ENCODE measurements around the gene MRPL40. TPM values are rescaled to one million over a fixed set of nuclear protein-coding genes. Genes with fewer than 3 reads are reported as not detected.

The MRPL40 gene
- total and polyA plus RNA-seq, 2 experiments from 2014 or later: 15.5 to 53.5 TPM

DNA sequence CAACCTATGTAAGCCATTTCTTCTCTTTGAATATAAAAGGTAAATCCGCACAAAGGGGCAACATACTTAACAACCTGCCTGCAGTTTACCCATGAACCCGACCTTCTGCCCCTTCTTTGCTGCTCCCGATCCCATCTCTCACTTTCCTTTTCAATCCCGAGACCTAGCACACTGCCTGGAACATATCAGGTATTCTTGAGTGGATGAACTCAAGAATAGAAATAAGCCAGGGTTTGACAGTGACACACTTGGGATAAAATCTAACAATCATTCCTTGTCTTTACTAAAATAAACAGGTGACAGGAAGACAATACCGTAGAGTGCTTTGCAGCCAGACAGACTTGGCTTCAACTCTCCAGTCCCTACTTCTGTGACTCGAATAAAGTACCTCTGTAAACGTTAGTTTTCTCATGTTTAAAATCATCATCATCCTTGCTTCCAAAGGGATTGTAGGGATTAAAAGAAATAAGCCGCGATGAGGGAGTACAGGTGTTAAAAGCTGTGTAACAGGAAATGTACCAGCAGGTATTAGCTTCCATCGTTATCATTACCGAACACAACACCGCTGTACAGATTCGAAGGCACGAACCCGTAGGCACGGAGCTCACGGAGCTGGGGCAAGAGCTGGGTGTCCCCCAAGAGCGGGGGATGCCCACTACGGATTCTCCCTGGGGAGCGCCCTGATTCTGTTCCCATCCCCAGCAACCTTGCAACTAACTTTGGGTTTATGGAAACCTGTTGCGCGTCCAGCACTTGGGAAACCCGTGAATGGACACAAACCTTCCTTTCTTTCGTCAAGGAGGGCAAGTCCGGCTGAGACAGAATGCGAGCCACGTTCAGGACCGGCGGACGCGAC lies 45.9 kb downstream of the MRPL40 start:
- H3K4me3 Mint-ChIP-seq: peak overlapping the region; percentile 97
- no peaks in the 10 kb centered on the region for H3K9me3 Mint-ChIP-seq
- H3K4me3 ChIP-seq: peak overlapping the region; percentile 55
- ATAC-seq (no peak), DNase-seq (ENCODE audit: low spot score) (no peak)
- H3K4me1 ChIP-seq (ENCODE audit: insufficient read depth): peaks cover 13% of the 10 kb centered on the region
- H3K4me2 ChIP-seq: peak overlapping the region; percentile 98
- peak overlapping the region; percentile 86 for H3K27ac Mint-ChIP-seq
- H3K9me2 ChIP-seq (ENCODE audit: insufficient read depth): no peaks in the 10 kb centered on the region
- H3K4me1 Mint-ChIP-seq: peaks cover 17% of the 10 kb centered on the region
- H3K27me3 Mint-ChIP-seq (ENCODE audit: insufficient read depth, low read depth, poor library complexity): peaks cover 3% of the 10 kb centered on the region
- H3K36me3 ChIP-seq (ENCODE audit: insufficient read depth): peaks cover 12% of the 10 kb centered on the region
- peak overlapping the region; percentile 77; the same call in 1 of the 2 replicates for H3K27ac ChIP-seq (ENCODE audit: low read depth)
- no peaks in the 10 kb centered on the region for H3K27me3 ChIP-seq (ENCODE audit: insufficient read depth)
- peaks cover 59% of the 10 kb centered on the region for H3K79me2 ChIP-seq (replicated peaks; ENCODE audit: insufficient read depth)
- H3F3A ChIP-seq (replicated peaks; ENCODE audit: low read depth): no peaks in the 10 kb centered on the region
- H3K36me3 Mint-ChIP-seq (ENCODE audit: low read depth): peaks cover 20% of the 10 kb centered on the region; the same call in 2 of the 3 replicates
- H4K20me1 ChIP-seq (replicated peaks; ENCODE audit: insufficient read depth): peaks cover 37% of the 10 kb centered on the region
- 0 out of 2 replicates have a peak overlapping the region, but pooled peaks have one; percentile 44 for H2AFZ ChIP-seq
- no peak for TF ChIP-seq CREB1 (CRISPR knock-in tag; IDR thresholded peaks at IDR 0.05; ENCODE audit: low read depth)
- TF ChIP-seq ZNF114 (CRISPR knock-in tag; IDR thresholded peaks at IDR 0.05): no peak
- TF ChIP-seq EZH2 (IDR thresholded peaks at IDR 0.05; ENCODE audit: low read depth, unreplicated experiment): no peak
- TF ChIP-seq EZH2phosphoT487 (IDR thresholded peaks at IDR 0.05; ENCODE audit: unreplicated experiment): no peak
- TF ChIP-seq, protein P1, sequence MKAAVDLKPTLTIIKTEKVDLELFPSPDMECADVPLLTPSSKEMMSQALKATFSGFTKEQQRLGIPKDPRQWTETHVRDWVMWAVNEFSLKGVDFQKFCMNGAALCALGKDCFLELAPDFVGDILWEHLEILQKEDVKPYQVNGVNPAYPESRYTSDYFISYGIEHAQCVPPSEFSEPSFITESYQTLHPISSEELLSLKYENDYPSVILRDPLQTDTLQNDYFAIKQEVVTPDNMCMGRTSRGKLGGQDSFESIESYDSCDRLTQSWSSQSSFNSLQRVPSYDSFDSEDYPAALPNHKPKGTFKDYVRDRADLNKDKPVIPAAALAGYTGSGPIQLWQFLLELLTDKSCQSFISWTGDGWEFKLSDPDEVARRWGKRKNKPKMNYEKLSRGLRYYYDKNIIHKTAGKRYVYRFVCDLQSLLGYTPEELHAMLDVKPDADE (IDR thresholded peaks at IDR 0.05): no peak
- TF ChIP-seq, protein P2, sequence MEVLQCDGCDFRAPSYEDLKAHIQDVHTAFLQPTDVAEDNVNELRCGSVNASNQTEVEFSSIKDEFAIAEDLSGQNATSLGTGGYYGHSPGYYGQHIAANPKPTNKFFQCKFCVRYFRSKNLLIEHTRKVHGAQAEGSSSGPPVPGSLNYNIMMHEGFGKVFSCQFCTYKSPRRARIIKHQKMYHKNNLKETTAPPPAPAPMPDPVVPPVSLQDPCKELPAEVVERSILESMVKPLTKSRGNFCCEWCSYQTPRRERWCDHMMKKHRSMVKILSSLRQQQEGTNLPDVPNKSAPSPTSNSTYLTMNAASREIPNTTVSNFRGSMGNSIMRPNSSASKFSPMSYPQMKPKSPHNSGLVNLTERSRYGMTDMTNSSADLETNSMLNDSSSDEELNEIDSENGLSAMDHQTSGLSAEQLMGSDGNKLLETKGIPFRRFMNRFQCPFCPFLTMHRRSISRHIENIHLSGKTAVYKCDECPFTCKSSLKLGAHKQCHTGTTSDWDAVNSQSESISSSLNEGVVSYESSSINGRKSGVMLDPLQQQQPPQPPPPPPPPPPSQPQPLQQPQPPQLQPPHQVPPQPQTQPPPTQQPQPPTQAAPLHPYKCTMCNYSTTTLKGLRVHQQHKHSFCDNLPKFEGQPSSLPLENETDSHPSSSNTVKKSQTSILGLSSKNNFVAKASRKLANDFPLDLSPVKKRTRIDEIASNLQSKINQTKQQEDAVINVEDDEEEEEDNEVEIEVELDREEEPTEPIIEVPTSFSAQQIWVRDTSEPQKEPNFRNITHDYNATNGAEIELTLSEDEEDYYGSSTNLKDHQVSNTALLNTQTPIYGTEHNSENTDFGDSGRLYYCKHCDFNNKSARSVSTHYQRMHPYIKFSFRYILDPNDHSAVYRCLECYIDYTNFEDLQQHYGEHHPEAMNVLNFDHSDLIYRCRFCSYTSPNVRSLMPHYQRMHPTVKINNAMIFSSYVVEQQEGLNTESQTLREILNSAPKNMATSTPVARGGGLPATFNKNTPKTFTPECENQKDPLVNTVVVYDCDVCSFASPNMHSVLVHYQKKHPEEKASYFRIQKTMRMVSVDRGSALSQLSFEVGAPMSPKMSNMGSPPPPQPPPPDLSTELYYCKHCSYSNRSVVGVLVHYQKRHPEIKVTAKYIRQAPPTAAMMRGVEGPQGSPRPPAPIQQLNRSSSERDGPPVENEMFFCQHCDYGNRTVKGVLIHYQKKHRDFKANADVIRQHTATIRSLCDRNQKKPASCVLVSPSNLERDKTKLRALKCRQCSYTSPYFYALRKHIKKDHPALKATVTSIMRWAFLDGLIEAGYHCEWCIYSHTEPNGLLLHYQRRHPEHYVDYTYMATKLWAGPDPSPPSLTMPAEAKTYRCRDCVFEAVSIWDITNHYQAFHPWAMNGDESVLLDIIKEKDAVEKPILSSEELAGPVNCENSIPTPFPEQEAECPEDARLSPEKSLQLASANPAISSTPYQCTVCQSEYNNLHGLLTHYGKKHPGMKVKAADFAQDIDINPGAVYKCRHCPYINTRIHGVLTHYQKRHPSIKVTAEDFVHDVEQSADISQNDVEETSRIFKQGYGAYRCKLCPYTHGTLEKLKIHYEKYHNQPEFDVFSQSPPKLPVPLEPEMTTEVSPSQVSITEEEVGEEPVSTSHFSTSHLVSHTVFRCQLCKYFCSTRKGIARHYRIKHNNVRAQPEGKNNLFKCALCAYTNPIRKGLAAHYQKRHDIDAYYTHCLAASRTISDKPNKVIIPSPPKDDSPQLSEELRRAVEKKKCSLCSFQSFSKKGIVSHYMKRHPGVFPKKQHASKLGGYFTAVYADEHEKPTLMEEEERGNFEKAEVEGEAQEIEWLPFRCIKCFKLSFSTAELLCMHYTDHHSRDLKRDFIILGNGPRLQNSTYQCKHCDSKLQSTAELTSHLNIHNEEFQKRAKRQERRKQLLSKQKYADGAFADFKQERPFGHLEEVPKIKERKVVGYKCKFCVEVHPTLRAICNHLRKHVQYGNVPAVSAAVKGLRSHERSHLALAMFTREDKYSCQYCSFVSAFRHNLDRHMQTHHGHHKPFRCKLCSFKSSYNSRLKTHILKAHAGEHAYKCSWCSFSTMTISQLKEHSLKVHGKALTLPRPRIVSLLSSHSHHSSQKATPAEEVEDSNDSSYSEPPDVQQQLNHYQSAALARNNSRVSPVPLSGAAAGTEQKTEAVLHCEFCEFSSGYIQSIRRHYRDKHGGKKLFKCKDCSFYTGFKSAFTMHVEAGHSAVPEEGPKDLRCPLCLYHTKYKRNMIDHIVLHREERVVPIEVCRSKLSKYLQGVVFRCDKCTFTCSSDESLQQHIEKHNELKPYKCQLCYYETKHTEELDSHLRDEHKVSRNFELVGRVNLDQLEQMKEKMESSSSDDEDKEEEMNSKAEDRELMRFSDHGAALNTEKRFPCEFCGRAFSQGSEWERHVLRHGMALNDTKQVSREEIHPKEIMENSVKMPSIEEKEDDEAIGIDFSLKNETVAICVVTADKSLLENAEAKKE (CRISPR knock-in tag; IDR thresholded peaks at IDR 0.05): no peak
- TF ChIP-seq, protein P3, sequence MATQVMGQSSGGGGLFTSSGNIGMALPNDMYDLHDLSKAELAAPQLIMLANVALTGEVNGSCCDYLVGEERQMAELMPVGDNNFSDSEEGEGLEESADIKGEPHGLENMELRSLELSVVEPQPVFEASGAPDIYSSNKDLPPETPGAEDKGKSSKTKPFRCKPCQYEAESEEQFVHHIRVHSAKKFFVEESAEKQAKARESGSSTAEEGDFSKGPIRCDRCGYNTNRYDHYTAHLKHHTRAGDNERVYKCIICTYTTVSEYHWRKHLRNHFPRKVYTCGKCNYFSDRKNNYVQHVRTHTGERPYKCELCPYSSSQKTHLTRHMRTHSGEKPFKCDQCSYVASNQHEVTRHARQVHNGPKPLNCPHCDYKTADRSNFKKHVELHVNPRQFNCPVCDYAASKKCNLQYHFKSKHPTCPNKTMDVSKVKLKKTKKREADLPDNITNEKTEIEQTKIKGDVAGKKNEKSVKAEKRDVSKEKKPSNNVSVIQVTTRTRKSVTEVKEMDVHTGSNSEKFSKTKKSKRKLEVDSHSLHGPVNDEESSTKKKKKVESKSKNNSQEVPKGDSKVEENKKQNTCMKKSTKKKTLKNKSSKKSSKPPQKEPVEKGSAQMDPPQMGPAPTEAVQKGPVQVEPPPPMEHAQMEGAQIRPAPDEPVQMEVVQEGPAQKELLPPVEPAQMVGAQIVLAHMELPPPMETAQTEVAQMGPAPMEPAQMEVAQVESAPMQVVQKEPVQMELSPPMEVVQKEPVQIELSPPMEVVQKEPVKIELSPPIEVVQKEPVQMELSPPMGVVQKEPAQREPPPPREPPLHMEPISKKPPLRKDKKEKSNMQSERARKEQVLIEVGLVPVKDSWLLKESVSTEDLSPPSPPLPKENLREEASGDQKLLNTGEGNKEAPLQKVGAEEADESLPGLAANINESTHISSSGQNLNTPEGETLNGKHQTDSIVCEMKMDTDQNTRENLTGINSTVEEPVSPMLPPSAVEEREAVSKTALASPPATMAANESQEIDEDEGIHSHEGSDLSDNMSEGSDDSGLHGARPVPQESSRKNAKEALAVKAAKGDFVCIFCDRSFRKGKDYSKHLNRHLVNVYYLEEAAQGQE (IDR thresholded peaks at IDR 0.05; ENCODE audit: unreplicated experiment): no peak

All from GM23338 (cell line).